Common myeloid progenitor, CD34-positive (primary cell): ENCODE measurements around the gene CREB3L4.
"Not testable (repeated sequence)": the region's sequence is repeated elsewhere in the genome, so short reads cannot be mapped to it uniquely, and the experiment has no call there.

ENCODE experiments used
- CTCF ChIA-PET: fragments of 350-600 bp; sonication (Branson Sonifier 250); formaldehyde crosslinking; loops from one replicate; lab custom pipeline; 2021; ENCODE audit warnings: antibody characterized with exemption; lab: Charles Lee
- POLR2A ChIA-PET: fragments of 350-600 bp; sonication (Branson Sonifier 250); formaldehyde crosslinking; loops from one replicate; lab custom pipeline; 2021; ENCODE audit warnings: antibody characterized with exemption; lab: Charles Lee
- DNase-seq, 3 donors: peaks; one replicate each; pipeline versions ENCODE4 v3.0.0 to v3.0.0-alpha.2; 2013
- H3K27ac ChIP-seq, 2 experiments: 1 replicate in 1 of 2; 2 replicates in 1 of 2; pipeline ENCODE4 v1.7.0; 2013; ENCODE audit warnings: inconsistent platforms in 2 of 2, low read length in 2 of 2, mild to moderate bottlenecking in 2 of 2, low read depth in 1 of 2, moderate library complexity in 1 of 2; ENCODE audit not compliant: severe bottlenecking in 2 of 2, insufficient read depth in 1 of 2, poor library complexity in 1 of 2
- H3K27me3 ChIP-seq, 5 experiments: replicated peaks in 2 of 5; 1 replicate in 3 of 5; 2 replicates in 2 of 5; pipeline versions ENCODE4 v1.6.1 to v1.7.0; 2013; ENCODE audit warnings: low read length in 4 of 5, mild to moderate bottlenecking in 2 of 5, moderate library complexity in 2 of 5, inconsistent platforms in 1 of 5; ENCODE audit not compliant: insufficient read depth in 5 of 5, control insufficient read depth in 4 of 5
- H3K36me3 ChIP-seq, 4 experiments: 1 replicate in 2 of 4; 2 replicates in 2 of 4; pipeline versions ENCODE4 v1.6.1 to v1.7.0; 2013; ENCODE audit warnings: low read length in 3 of 4, control low read depth in 1 of 4, mild to moderate bottlenecking in 1 of 4; ENCODE audit not compliant: control insufficient read depth in 4 of 4, insufficient read depth in 4 of 4
- H3K4me1 ChIP-seq, 4 experiments: 1 replicate in 3 of 4; 2 replicates in 1 of 4; pipeline versions ENCODE4 v1.6.1 to v1.7.1; 2013; ENCODE audit warnings: low read length in 3 of 4, mild to moderate bottlenecking in 3 of 4, control low read depth in 1 of 4, inconsistent platforms in 1 of 4, moderate library complexity in 1 of 4; ENCODE audit not compliant: control insufficient read depth in 4 of 4, insufficient read depth in 4 of 4; ENCODE audit errors: control extremely low read depth in 1 of 4
- H3K4me3 ChIP-seq, 7 experiments: 1 replicate in 4 of 7; 2 replicates in 3 of 7; pipeline versions ENCODE4 v1.5.1 to v1.7.0; 2013; ENCODE audit warnings: mild to moderate bottlenecking in 7 of 7, low read length in 6 of 7, moderate library complexity in 6 of 7, inconsistent platforms in 2 of 7, low read depth in 2 of 7, control low read depth in 1 of 7; ENCODE audit not compliant: insufficient read depth in 4 of 7, control insufficient read depth in 1 of 7; ENCODE audit errors: extremely low read depth in 1 of 7
- H3K9me3 ChIP-seq, 5 experiments: 1 replicate in 4 of 5; 2 replicates in 1 of 5; pipeline versions ENCODE4 v1.6.1 to v1.7.1; 2013; ENCODE audit warnings: low read length in 4 of 5, mild to moderate bottlenecking in 2 of 5, inconsistent platforms in 1 of 5, low read depth in 1 of 5, moderate library complexity in 1 of 5; ENCODE audit not compliant: control insufficient read depth in 4 of 5, insufficient read depth in 2 of 5; ENCODE audit errors: control extremely low read depth in 1 of 5
- WGBS: methylation state at CpG from one replicate; pipeline ENCODE4 v1.1.5; 2013; ENCODE audit not compliant: insufficient coverage; 5-methylcytosine and 5-hydroxymethylcytosine counted together

The CREB3L4 gene

GRCh38 chr1:154012129-154012528 lies 44.4 kb downstream of the CREB3L4 start:
- ChIA-PET POLR2A (no interaction called here), CTCF (interaction anchor here (0.7 kb wide), 1 partner anchor 10 kb away, joined by 3 read pairs; no protein-coding TSS in a partner anchor)
- H3K27ac ChIP-seq = no peak overlapping the region
- H3K4me1 ChIP-seq = no peaks in the 10 kb centered on the region
- 100% methylated on average over 1 of the region's 1 CpG for WGBS
- no peaks in the 10 kb centered on the region for H3K27me3 ChIP-seq
- no peak overlapping the region for H3K4me3 ChIP-seq
- H3K36me3 ChIP-seq = no peaks in the 10 kb centered on the region
- no peak for DNase-seq
- no peaks in the 10 kb centered on the region for H3K9me3 ChIP-seq

GRCh38 chr1:154012543-154012942 lies 44.8 kb downstream of the CREB3L4 start:
- H3K27me3 ChIP-seq, H3K27ac ChIP-seq, POLR2A ChIA-PET, H3K4me1 ChIP-seq, DNase-seq, H3K9me3 ChIP-seq, H3K36me3 ChIP-seq, H3K4me3 ChIP-seq: not testable (repeated sequence)
- CTCF ChIA-PET = interaction anchor here (0.7 kb wide), 1 partner anchor 10 kb away, joined by 3 read pairs; no protein-coding TSS in a partner anchor
- WGBS = 96% methylated on average over 9 of the region's 14 CpGs

- DNase-seq = no peak
- H3K9me3 ChIP-seq = no peaks in the 10 kb centered on the region
- no CpG with 5 or more reads among the region's 3 CpGs for WGBS
- H3K4me3 ChIP-seq = no peak overlapping the region
- H3K27ac ChIP-seq = no peak overlapping the region
- no peaks in the 10 kb centered on the region for H3K4me1 ChIP-seq
- ChIA-PET POLR2A (no interaction called here), CTCF (no interaction called here)
- H3K27me3 ChIP-seq = no peaks in the 10 kb centered on the region
- no peaks in the 10 kb centered on the region for H3K36me3 ChIP-seq
Measured at GRCh38 chr1:154014154-154014907, 46.6 kb downstream of the CREB3L4 start.

GRCh38 chr1:154019269-154019668 lies 51.6 kb downstream of the CREB3L4 start:
- POLR2A ChIA-PET = no interaction called here
- CTCF ChIA-PET = interaction anchor here (1.0 kb wide), 1 partner anchor 26 kb away, joined by 3 read pairs; no protein-coding TSS in a partner anchor

GRCh38 chr1:154019940-154020339 lies 52.2 kb downstream of the CREB3L4 start:
- DNase-seq = no peak
- Histone ChIP-seq H3K27ac (no peak overlapping the region), H3K9me3 (no peaks in the 10 kb centered on the region), H3K36me3 (no peaks in the 10 kb centered on the region), H3K4me1 (no peaks in the 10 kb centered on the region), H3K4me3 (no peak overlapping the region), H3K27me3 (no peaks in the 10 kb centered on the region)
- ChIA-PET POLR2A (no interaction called here), CTCF (interaction anchor here (1.0 kb wide), 1 partner anchor 25 kb away, joined by 3 read pairs; no protein-coding TSS in a partner anchor)
- WGBS = no CpG with 5 or more reads among the region's 1 CpG

More at GRCh38 chr1:154019269-154019668, 51.6 kb downstream of the CREB3L4 start:
- no peaks in the 10 kb centered on the region for H3K4me1 ChIP-seq
- H3K9me3 ChIP-seq = no peaks in the 10 kb centered on the region
- H3K36me3 ChIP-seq = no peaks in the 10 kb centered on the region
- no peak overlapping the region for H3K27ac ChIP-seq
- H3K27me3 ChIP-seq = no peaks in the 10 kb centered on the region
- DNase-seq = no peak
- H3K4me3 ChIP-seq = no peak overlapping the region
- 96% methylated on average over 4 of the region's 4 CpGs for whole genome bisulfite sequencing
